Omental fat pad (tissue), 4 donors: ENCODE results near the gene KAT6B. TPM values are rescaled to one million over a fixed set of nuclear protein-coding genes. Genes with fewer than 3 reads are reported as not detected.
"Not testable (repeated sequence)": the region's sequence is repeated elsewhere in the genome, so short reads cannot be mapped to it uniquely, and the experiment has no call there.

Experiments
- ATAC-seq: fragments of 150-250 bp; one replicate; pipeline ENCODE4 v1.9.1; 2016; ENCODE audit warnings: mild to moderate bottlenecking, moderate library complexity; ENCODE audit not compliant: low FRiP score
- DNase-seq: peaks from one replicate; pipeline ENCODE4 v3.0.0-alpha.2; 2019; ENCODE audit warnings: low spot score
- CTCF ChIP-seq, 3 donors: fragments of 450-650 bp; IDR thresholded peaks; one replicate each; pipeline ENCODE4 v1.5.1; 2016 to 2017; ENCODE audit warnings: antibody characterized with exemption in 3 of 3, mild to moderate bottlenecking in 3 of 3, moderate library complexity in 2 of 3
- total RNA-seq, 4 donors: library from RNA; depleted of rRNA; stranded (reverse); fragments of >200 nt; gene quantifications; one replicate each; pipeline ENCODE4 v1.1.0, GENCODE V29; 2016

Gene KAT6B
- total RNA-seq, 4 donors from 2014 or later: 32.2 to 50.3 (median 37.6) TPM

- ATAC-seq (no peak), DNase-seq (no peak)
- no peak for TF ChIP-seq CTCF (IDR thresholded peaks at IDR 0.05)
Measured at GRCh38 chr10:74869635-74870034, 43.2 kb downstream of the KAT6B start.

GRCh38 chr10:74870191-74870590 is 43.8 kb downstream of the KAT6B start:
- DNase-seq (no peak), ATAC-seq (no peak)

GRCh38 chr10:74871595-74872382 is 45.4 kb downstream of the KAT6B start:
- ATAC-seq: no peak
- no peak for DNase-seq
- TF ChIP-seq CTCF (IDR thresholded peaks at IDR 0.05): no peak

More at GRCh38 chr10:74870191-74870590, 43.8 kb downstream of the KAT6B start:
- no peak for TF ChIP-seq CTCF (IDR thresholded peaks at IDR 0.05)

GRCh38 chr10:74873803-74874454 is 47.5 kb downstream of the KAT6B start:
- TF ChIP-seq CTCF (IDR thresholded peaks at IDR 0.05): no peak
- DNase-seq: no peak
- no peak for ATAC-seq

GRCh38 chr10:74874649-74875048 is 48.2 kb downstream of the KAT6B start:
- ATAC-seq (no peak), DNase-seq (no peak)
- TF ChIP-seq CTCF (IDR thresholded peaks at IDR 0.05): no peak

- DNase-seq (no peak), ATAC-seq (no peak)
- TF ChIP-seq CTCF (IDR thresholded peaks at IDR 0.05): no peak
Measured at GRCh38 chr10:74875068-74875467, 48.7 kb downstream of the KAT6B start.

GRCh38 chr10:74875966-74876365 is 49.6 kb downstream of the KAT6B start:
- no peak for TF ChIP-seq CTCF (IDR thresholded peaks at IDR 0.05)
- DNase-seq (no peak), ATAC-seq (no peak)

- not testable (repeated sequence) for DNase-seq, ATAC-seq
Measured at GRCh38 chr10:74877054-74877453, 50.7 kb downstream of the KAT6B start.
